K562 (cell line): Measurements from ENCODE around the gene GIMAP8. TPM values are rescaled to one million over a fixed set of nuclear protein-coding genes. Genes with fewer than 3 reads are reported as not detected.

Experiments
- ARHGAP35 ChIP-seq: fragments of 450-650 bp; IDR thresholded peaks from 2 replicates; pipeline ENCODE4 v1.6.1; 2018; ENCODE audit not compliant: partially characterized antibody
- BDP1 ChIP-seq: IDR thresholded peaks from 3 replicates; pipeline ENCODE4 v1.6.1; 2011; ENCODE audit not compliant: insufficient read length, insufficient read depth
- ELF4 ChIP-seq: fragments of 450-650 bp; formaldehyde crosslinking; IDR thresholded peaks from 2 replicates; pipeline ENCODE4 v1.4.0; 2022; ENCODE audit warnings: missing genetic modification characterization
- IFI16 ChIP-seq: fragments of 250-450 bp; sonication (Bioruptor Pico); IDR thresholded peaks from 2 replicates; pipeline ENCODE4 v2.1.2; 2022; ENCODE audit warnings: mild to moderate bottlenecking, inconsistent platforms
- KDM5B ChIP-seq: fragments of 200-600 bp; sonication (generic); IDR thresholded peaks from 2 replicates; pipeline ENCODE4 v1.6.1; 2012; ENCODE audit warnings: low read depth, mild to moderate bottlenecking, moderate library complexity, low read length, control low read depth, inconsistent platforms; ENCODE audit not compliant: insufficient replicate concordance
- MAZ ChIP-seq, 2 experiments: fragments of 450-650 bp in 1 of 2; sonication (generic) in 1 of 2; formaldehyde crosslinking; IDR thresholded peaks in 1 of 2; conservative IDR thresholded peaks in 1 of 2; 2 replicates each; pipeline versions ENCODE4 v1.4.0 to v1.5.0; 2020; ENCODE audit warnings: mild to moderate bottlenecking in 1 of 2, missing genetic modification reagents in 1 of 2
- MYNN ChIP-seq, 2 experiments: sonication (generic); formaldehyde crosslinking in 1 of 2; IDR thresholded peaks; 2 replicates each; pipeline versions ENCODE4 v1.5.0 to v1.6.1; 2016 to 2020; ENCODE audit warnings: antibody characterized with exemption in 1 of 2, missing genetic modification reagents in 1 of 2
- NRF1 ChIP-seq, 2 experiments: fragments of 450-650 bp; IDR thresholded peaks in 1 of 2; conservative IDR thresholded peaks in 1 of 2; 2 replicates each; pipeline ENCODE4 v1.6.1; 2014; ENCODE audit warnings: mild to moderate bottlenecking in 2 of 2
- PHF21A ChIP-seq: fragments of 450-650 bp; IDR thresholded peaks from 2 replicates; pipeline ENCODE4 v1.6.1; 2017; ENCODE audit warnings: low read depth, borderline replicate concordance
- RFX5 ChIP-seq: IDR thresholded peaks from 2 replicates; pipeline ENCODE4 v1.6.1; 2011; ENCODE audit warnings: low read depth, mild to moderate bottlenecking, improper control_type of control experiment, low read length
- SMARCA4 ChIP-seq: fragments of 450-650 bp; IDR thresholded peaks from 2 replicates; pipeline ENCODE4 v1.6.1; 2016
- ZKSCAN8 ChIP-seq: fragments of 200-800 bp; sonication (Bioruptor generic); IDR thresholded peaks from 2 replicates; pipeline ENCODE4 v1.6.1; 2016; ENCODE audit warnings: missing genetic modification characterization, missing compliant biosample characterization
- ZNF239 ChIP-seq: fragments of 250-450 bp; sonication (Bioruptor Pico); IDR thresholded peaks from 2 replicates; pipeline ENCODE4 v1.4.0; 2020; ENCODE audit warnings: mild to moderate bottlenecking
- polyA plus RNA-seq, 8 experiments: library from polyadenylated mRNA; depleted of rRNA in 4 of 8; stranded (reverse) in 5 of 8; unstranded in 3 of 8; fragments of >200 nt; fragmentation: Nextera tagmentation in 2 of 8; fragmentation: Illumina TruSeq in 1 of 8; extraction: Ambion mirVana in 2 of 8; extraction: Trizol in 1 of 8; gene quantifications; 2 replicates each; pipeline versions ENCODE4 v1.2.1 to v1.2.3, GENCODE V29; 2011 to 2014; ENCODE audit warnings: inconsistent platforms in 1 of 8, missing spikeins in 1 of 8
- total RNA-seq, 7 experiments: library from RNA; depleted of rRNA in 6 of 7; stranded (reverse); fragments of >200 nt in 6 of 7; fragmentation: Illumina TruSeq in 2 of 7; extraction: Trizol in 2 of 7; gene quantifications; 2 replicates each; pipeline versions ENCODE4 v1.2.1 to v1.2.3, GENCODE V29; 2011 to 2021; ENCODE audit warnings: low replicate concordance in 1 of 7
- TF ChIP-seq, protein P1 (sequence below): fragments of 250-450 bp; sonication (Bioruptor Pico); IDR thresholded peaks from 2 replicates; pipeline ENCODE4 v1.8.0; 2022; ENCODE audit warnings: moderate library complexity, mild to moderate bottlenecking, inconsistent platforms
- TF ChIP-seq, protein P2 (sequence below): sonication (generic); formaldehyde crosslinking; IDR thresholded peaks from 2 replicates; pipeline ENCODE4 v1.5.0; 2020; ENCODE audit warnings: missing genetic modification reagents
- TF ChIP-seq, protein P3 (sequence below), 3 experiments: fragments of 200-800 bp in 1 of 3; fragments of 250-450 bp in 1 of 3; fragments of 450-650 bp in 1 of 3; sonication (Bioruptor Pico) in 1 of 3; sonication (Bioruptor generic) in 1 of 3; formaldehyde crosslinking in 1 of 3; IDR thresholded peaks; 2 replicates each; pipeline versions ENCODE4 v1.6.1 to v1.8.0; 2016 to 2022; ENCODE audit warnings: mild to moderate bottlenecking in 2 of 3, missing genetic modification characterization in 2 of 3, missing compliant biosample characterization in 1 of 3, moderate library complexity in 1 of 3
- TF ChIP-seq, protein P4 (sequence below): fragments of 250-450 bp; sonication (Bioruptor Pico); IDR thresholded peaks from 2 replicates; pipeline ENCODE4 v1.5.0; 2020; ENCODE audit warnings: mild to moderate bottlenecking, borderline replicate concordance
- TF ChIP-seq, protein P5 (sequence below): fragments of 250-450 bp; sonication (Bioruptor Pico); IDR thresholded peaks from 2 replicates; pipeline ENCODE4 v1.4.0; 2020

Gene GIMAP8
- total and polyA plus RNA-seq, 9 of the 15 experiments (the other 6 are each of a cell fraction or from before 2014, with no cell fraction given): not detected

DNA sequence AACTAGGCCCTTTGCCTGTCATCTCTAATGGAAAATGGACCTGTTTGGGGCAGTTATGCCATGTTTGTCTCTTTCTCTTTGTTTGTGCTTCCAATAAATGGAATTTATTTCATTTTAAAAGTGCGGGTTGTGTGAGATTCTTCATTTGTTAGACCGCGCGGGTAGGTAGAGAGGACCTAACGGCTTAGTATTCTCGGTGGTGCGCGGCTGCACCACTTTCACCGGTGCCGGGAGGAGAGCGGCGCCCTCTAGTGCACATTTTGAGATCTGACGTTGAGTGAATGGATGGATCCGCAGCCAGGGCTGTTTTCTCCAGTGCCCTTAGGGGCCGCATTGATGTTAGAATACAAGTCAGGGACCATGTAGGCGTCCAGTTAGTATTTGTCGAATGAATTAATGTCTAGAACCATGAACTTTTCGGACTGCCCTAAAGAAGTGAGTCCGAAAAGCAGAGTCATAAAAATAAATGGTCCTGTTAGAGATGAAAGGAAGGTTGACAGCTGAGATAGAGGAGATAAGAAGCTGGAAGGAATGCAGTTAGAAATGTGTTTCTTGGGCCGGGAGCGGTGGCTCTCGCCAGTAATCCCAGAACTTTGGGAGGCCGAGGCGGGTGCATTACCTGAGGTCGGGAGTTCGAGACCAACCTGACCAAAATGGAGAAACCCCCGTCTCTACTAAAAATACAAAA lies 29.3 kb upstream of the GIMAP8 start (continued):
- TF ChIP-seq, protein P1, sequence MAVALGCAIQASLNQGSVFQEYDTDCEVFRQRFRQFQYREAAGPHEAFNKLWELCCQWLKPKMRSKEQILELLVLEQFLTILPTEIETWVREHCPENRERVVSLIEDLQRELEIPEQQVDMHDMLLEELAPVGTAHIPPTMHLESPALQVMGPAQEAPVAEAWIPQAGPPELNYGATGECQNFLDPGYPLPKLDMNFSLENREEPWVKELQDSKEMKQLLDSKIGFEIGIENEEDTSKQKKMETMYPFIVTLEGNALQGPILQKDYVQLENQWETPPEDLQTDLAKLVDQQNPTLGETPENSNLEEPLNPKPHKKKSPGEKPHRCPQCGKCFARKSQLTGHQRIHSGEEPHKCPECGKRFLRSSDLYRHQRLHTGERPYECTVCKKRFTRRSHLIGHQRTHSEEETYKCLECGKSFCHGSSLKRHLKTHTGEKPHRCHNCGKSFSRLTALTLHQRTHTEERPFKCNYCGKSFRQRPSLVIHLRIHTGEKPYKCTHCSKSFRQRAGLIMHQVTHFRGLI: no peak
- peak; percentile 22 to 59; a peak in 2 of 4 replicates for TF ChIP-seq MAZ (CRISPR knock-in tag; conservative IDR thresholded peaks at IDR 0.05 in 1 of 2, IDR thresholded peaks at IDR 0.05 in 1 of 2)
- no peak for TF ChIP-seq IFI16 (CRISPR knock-in tag)
- 0 out of 2 replicates have a peak, but pooled peaks have one; percentile 12 for TF ChIP-seq SMARCA4
- TF ChIP-seq, protein P2, sequence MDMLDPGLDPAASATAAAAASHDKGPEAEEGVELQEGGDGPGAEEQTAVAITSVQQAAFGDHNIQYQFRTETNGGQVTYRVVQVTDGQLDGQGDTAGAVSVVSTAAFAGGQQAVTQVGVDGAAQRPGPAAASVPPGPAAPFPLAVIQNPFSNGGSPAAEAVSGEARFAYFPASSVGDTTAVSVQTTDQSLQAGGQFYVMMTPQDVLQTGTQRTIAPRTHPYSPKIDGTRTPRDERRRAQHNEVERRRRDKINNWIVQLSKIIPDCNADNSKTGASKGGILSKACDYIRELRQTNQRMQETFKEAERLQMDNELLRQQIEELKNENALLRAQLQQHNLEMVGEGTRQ (CRISPR knock-in tag): no peak
- TF ChIP-seq ELF4: no peak
- peak; percentile 61; the same call in 1 of the 2 replicates for TF ChIP-seq MYNN (IDR thresholded peaks at IDR 0.05)
- no peak for TF ChIP-seq MYNN (CRISPR knock-in tag; IDR thresholded peaks at IDR 0.05)
- TF ChIP-seq ZNF239 (CRISPR knock-in tag): peak; percentile 26; the same call in 1 of the 2 replicates
- TF ChIP-seq PHF21A: no peak
- TF ChIP-seq, protein P3, sequence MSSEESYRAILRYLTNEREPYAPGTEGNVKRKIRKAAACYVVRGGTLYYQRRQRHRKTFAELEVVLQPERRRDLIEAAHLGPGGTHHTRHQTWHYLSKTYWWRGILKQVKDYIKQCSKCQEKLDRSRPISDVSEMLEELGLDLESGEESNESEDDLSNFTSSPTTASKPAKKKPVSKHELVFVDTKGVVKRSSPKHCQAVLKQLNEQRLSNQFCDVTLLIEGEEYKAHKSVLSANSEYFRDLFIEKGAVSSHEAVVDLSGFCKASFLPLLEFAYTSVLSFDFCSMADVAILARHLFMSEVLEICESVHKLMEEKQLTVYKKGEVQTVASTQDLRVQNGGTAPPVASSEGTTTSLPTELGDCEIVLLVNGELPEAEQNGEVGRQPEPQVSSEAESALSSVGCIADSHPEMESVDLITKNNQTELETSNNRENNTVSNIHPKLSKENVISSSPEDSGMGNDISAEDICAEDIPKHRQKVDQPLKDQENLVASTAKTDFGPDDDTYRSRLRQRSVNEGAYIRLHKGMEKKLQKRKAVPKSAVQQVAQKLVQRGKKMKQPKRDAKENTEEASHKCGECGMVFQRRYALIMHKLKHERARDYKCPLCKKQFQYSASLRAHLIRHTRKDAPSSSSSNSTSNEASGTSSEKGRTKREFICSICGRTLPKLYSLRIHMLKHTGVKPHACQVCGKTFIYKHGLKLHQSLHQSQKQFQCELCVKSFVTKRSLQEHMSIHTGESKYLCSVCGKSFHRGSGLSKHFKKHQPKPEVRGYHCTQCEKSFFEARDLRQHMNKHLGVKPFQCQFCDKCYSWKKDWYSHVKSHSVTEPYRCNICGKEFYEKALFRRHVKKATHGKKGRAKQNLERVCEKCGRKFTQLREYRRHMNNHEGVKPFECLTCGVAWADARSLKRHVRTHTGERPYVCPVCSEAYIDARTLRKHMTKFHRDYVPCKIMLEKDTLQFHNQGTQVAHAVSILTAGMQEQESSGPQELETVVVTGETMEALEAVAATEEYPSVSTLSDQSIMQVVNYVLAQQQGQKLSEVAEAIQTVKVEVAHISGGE (CRISPR knock-in tag; IDR thresholded peaks at IDR 0.05): no peak
- peak; percentile 55 to 62; a peak in 3 of 4 replicates for TF ChIP-seq NRF1 (conservative IDR thresholded peaks at IDR 0.05 in 1 of 2, IDR thresholded peaks at IDR 0.05 in 1 of 2)
- no peak for TF ChIP-seq KDM5B
- no peak for TF ChIP-seq ARHGAP35
- TF ChIP-seq ZKSCAN8 (CRISPR knock-in tag): no peak
- no peak for TF ChIP-seq RFX5
- TF ChIP-seq, protein P4, sequence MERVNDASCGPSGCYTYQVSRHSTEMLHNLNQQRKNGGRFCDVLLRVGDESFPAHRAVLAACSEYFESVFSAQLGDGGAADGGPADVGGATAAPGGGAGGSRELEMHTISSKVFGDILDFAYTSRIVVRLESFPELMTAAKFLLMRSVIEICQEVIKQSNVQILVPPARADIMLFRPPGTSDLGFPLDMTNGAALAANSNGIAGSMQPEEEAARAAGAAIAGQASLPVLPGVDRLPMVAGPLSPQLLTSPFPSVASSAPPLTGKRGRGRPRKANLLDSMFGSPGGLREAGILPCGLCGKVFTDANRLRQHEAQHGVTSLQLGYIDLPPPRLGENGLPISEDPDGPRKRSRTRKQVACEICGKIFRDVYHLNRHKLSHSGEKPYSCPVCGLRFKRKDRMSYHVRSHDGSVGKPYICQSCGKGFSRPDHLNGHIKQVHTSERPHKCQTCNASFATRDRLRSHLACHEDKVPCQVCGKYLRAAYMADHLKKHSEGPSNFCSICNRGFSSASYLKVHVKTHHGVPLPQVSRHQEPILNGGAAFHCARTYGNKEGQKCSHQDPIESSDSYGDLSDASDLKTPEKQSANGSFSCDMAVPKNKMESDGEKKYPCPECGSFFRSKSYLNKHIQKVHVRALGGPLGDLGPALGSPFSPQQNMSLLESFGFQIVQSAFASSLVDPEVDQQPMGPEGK (CRISPR knock-in tag): no peak
- TF ChIP-seq, protein P5, sequence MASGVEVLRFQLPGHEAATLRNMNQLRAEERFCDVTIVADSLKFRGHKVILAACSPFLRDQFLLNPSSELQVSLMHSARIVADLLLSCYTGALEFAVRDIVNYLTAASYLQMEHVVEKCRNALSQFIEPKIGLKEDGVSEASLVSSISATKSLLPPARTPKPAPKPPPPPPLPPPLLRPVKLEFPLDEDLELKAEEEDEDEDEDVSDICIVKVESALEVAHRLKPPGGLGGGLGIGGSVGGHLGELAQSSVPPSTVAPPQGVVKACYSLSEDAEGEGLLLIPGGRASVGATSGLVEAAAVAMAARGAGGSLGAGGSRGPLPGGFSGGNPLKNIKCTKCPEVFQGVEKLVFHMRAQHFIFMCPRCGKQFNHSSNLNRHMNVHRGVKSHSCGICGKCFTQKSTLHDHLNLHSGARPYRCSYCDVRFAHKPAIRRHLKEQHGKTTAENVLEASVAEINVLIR (CRISPR knock-in tag): no peak
- no peak for TF ChIP-seq BDP1
